ENCODE data around the gene CEBPE.

The CEBPE gene

DNA sequence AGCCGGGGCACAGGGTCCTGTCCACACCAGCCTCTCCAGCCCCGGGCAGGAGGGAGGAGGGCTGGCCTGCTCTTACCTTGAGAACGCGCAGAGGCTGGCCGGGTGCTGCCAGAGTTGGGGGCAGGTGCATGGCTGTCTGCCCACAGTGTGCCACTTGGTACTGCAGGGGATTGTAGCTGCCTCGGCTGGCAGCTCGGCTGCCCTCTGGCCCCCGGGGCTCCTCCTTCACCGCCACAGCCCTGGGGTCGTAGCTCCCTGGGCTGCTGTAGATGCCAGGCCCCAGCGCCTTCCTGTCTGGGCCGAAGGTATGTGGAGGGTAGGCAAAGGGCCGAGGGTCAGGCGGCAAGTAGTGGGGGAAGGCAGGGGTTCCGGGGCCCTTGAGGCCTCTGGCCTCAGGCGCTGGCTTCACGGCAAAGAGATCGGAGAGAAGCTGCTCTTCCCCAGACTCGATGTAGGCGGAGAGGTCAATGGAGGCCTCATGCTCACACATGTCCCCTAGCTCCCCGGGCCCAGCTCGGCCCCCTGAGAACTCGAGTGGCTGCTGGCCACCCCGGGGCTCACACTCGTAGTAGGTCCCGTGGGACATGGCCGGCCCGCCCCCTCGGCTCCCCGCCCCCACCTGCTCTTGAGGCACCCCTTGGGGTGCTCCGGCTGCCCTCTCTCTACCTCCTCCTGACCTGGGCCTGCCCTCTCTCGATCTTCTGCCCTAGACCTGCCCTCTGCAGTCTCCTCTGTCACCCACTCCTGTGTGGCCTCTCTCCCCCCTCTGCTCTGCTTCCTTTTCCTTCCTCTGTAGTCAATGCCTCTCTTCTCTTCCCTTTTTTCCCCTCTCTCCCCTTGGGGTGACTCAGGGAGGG, at the start of gene CEBPE:
Gene CEBPE, minus strand, starts transcription at position 750 of the 857 bp plus-strand sequence. Its CDS starts 164 bp downstream, at position 586.
- peak; percentile 46 for DNase-seq

GRCh38 chr14:23168246-23168645, 49.2 kb upstream of the CEBPE start:
- DNase-seq = no peak

DNA sequence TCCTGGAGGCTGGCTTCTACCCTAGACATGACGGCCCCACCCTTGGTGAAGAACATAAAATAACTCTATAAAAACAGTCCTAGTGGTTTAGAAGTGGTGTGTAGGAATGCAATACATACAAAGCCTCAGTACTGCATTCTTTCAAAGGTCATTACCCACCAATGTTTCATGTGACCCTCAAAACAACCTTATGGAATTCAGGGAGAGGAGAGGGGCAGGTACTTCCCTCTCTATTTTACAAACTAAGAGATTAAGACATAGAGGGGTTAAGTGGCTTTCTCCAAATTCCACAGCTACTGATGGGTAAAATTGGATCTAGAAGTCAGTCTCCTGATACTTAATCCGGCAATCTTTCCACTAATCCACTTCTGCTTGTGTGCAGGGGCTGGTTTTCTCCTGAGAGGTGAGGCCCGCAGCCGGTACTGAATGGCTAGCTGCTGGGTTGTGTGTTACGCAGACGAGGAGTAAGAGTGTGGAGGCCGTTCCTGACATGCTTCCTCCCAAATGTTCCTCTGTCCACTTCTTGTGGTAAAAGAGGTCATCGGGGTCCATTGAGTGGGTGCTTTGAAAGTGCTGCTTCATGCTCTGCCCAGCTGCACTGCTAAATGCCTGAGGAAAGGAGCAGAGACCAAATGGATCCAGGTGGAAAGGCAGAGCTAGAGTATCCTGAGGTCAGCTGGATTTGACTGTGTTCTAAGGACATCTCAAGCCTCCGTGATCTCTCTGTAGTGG, 48.2 kb upstream of the CEBPE start:
- DNase-seq = no peak

GRCh38 chr14:23164949-23165348, 45.9 kb upstream of the CEBPE start:
- DNase-seq = no peak

GRCh38 chr14:23164250-23164649, 45.2 kb upstream of the CEBPE start:
- no peak for DNase-seq

DNA sequence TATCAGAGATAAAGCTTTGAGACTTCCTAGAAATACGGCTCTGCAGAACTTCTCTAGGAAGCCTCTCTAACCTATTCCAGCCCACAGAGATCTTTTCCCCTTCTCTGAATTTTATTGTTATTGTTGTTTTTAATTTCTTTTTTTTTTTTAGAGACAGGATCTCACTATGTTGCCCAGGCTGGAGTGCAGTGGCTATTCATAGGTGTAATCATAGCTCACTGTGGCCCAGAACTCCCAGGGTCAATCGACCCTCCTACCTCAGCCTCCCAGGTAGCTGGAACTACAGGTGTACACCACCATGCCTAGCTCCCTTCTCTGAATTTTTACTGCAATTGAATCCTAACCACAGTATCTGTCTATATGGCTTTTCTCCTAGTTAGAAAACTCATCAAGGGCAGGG, 44.8 kb upstream of the CEBPE start:
- DNase-seq = no peak

DNA sequence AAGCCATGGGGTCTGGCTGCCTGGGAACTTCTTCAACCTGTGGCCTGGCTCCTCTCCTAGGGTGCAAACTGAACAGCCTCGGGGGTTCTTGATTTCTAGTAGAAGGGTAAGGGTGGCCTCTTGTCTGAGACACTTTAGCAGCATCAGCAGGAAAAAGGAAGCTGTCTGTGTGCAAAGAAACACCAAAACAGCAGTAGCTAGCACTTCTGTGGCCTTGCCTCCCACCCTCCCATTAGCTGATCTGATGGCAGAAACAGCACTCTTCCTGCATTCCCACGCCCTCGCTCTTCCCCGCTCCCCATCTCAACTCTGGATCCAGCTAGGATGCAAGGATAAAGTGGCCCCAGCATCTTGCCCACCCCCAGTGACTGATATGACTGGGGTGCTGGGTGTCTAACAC, 43.7 kb upstream of the CEBPE start:
- DNase-seq = peak; percentile 40

- DNase-seq = no peak
Measured at GRCh38 chr14:23162005-23162404, 43.0 kb upstream of the CEBPE start.

- peak; percentile 63 for DNase-seq
Measured at GRCh38 chr14:23160924-23161522, 42.0 kb upstream of the CEBPE start.

- no peak for DNase-seq
Measured at GRCh38 chr14:23159532-23159931, 40.5 kb upstream of the CEBPE start.

DNA sequence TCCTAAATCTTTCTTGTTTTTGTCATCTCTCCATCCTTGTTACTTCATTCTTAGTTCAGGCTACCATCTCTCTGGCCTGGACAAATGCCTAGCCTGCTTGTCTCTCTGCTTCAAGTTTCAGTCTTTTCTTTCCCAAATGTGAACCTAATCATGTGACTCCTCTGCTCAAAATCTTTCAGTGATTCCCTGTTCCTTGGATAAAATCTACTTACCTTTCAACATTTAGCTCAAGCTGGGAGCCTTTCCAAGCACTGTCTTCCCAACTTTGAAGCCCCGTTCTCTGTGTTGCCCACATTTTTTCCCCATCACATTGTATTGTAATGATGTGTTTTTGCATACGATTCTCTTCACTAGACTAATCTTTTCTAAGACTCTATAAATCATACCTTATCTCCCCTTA, 39.7 kb upstream of the CEBPE start:
- DNase-seq = no peak

DNA sequence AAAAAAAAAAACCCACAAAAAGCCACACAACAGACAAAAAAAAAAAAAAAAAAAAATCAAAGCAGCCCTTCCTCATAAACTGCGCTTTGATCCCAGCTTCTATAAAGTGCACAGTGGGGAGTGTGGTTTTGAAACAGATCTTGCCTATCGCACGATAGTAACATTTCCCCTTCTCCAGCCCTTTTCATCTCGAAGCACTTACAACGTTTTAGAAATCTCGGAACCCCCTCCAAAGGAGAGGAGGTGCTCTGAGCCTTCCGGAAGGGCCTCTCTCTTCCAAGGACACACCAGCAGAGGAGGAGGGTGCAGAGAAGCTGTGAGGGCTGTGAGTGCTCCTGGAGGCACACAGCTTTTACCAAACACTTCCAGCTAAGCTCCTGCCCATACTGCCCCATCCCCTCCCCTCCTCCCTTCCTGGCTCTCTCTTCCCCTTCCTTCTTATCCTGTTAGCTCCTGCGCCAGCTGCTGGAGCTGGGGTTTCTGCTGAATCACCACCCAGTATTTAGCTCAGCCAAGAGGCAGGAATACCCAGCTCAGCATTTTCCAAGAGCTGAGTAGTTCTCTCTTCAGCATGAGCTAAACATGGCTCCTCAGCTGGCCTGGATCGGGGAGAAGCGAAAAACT, 36.0 kb upstream of the CEBPE start:
- no peak for DNase-seq

GRCh38 chr14:23153851-23154796, 35.1 kb upstream of the CEBPE start:
- peak; percentile 64 for DNase-seq

- no peak for DNase-seq
Measured at GRCh38 chr14:23151342-23151741, 32.3 kb upstream of the CEBPE start.

- no peak for DNase-seq
Measured at GRCh38 chr14:23149745-23150144, 30.7 kb upstream of the CEBPE start.

- no peak for DNase-seq
Measured at GRCh38 chr14:23148591-23149249, 29.7 kb upstream of the CEBPE start.

- DNase-seq = no peak
Measured at GRCh38 chr14:23147676-23148075, 28.6 kb upstream of the CEBPE start.

DNA sequence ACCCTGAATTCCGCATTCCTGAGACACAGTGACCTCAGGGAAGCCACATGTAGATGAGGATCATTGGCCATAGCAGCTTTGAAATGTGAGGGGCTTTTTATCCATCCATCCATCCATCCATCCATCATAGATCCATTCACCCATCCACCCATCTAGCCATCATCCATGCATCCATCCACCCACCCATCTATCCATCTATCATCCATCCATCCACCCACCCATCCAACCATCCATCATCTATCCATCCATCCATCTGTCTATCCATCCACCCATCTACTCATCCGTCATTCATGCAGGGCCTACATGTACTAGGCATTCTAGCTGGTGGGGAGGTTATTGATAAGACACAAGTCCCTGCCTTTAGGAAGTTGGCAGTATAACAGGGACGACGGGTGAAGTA, 27.9 kb upstream of the CEBPE start:
- DNase-seq = no peak

DNA sequence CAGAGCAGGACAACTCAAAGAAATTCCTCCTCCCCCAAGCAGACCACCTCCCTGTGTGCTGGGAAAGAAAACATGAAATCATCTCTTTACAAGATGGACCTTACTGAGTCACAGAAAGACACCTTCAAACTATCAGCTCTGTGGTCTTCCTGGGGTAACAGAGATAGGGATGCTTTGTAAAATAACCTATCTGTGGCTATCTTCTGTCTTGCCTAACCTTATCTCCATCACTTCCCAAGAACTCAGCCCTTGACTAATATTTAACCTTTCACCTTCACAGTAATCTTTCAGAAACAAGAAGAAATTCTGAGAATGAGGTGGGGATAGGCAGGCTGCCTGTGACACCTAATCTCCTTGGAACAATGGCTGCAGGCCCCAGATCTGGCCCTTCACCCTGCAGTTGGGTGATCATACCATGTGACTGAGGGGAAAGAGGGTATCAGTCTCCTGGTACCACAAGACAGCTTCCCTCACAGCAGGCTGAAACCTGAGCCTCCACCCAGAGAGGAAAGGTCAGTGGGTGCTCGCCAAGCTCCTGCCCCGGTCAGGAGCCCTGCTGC, 27.4 kb upstream of the CEBPE start:
- DNase-seq = peak; percentile 28

DNA sequence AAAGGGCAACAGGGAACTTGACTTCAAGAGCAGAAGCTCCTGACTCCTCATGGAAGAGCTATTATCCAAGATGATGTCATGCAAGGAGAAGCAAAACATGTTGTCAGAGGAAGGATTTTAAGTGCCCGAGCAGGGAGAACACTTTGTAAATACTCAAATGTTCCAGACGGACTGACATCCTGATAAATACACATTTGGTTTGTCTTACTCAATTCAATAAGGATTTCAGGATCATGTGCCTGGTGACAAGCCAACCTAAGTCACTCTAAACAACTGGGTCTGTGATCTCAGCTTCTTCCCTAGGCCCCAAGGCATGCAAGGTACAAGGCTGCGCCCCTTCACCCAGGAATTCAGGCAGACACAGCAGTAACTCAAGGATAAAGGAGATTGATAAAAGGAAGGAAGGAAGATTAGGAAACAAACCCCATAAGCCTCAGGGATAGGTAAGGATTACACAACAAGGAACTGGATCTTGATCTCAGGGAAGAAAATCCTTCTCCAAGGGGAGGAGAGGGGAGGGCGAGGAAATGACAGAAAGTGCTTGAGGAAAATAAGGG, 26.8 kb upstream of the CEBPE start:
- DNase-seq = no peak

GRCh38 chr14:23143911-23144310, 24.9 kb upstream of the CEBPE start:
- no peak for DNase-seq
